ENCODE data around the gene HS6ST1. TPM values are rescaled to one million over a fixed set of nuclear protein-coding genes. Genes with fewer than 3 reads are reported as not detected.
"Not testable (repeated sequence)": the region's sequence is repeated elsewhere in the genome, so short reads cannot be mapped to it uniquely, and the experiment has no call there.

HS6ST1 gene
- total RNA-seq, 1 donor from 2014 or later = 141 TPM

- no peak for TF ChIP-seq CTCF (IDR thresholded peaks at IDR 0.05; ENCODE audit: unreplicated experiment)
- H3K36me3 Mint-ChIP-seq = no peaks in the 10 kb centered on the region
- no peaks in the 10 kb centered on the region for H3K27me3 Mint-ChIP-seq (ENCODE audit: low read depth)
- peak overlapping the region; percentile 31 for H3K4me3 Mint-ChIP-seq
- H3K9me3 Mint-ChIP-seq = no peaks in the 10 kb centered on the region
- H3K4me1 Mint-ChIP-seq = peaks cover 44% of the 10 kb centered on the region
- DNase-seq (ENCODE audit: low spot score in 2 of 2, unreplicated experiment in 2 of 2) = no peak
- no peak overlapping the region for H3K27ac Mint-ChIP-seq
Measured at GRCh38 chr2:128320192-128320905, 1.7 kb upstream of the HS6ST1 start.

GRCh38 chr2:128319631-128320191 lies 1.0 kb upstream of the HS6ST1 start:
- Mint-ChIP-seq H3K9me3 (no peaks in the 10 kb centered on the region), H3K36me3 (peaks cover 4% of the 10 kb centered on the region), H3K4me3 (peak overlapping the region; percentile 61), H3K4me1 (peaks cover 49% of the 10 kb centered on the region), H3K27ac (no peak overlapping the region), H3K27me3 (ENCODE audit: low read depth) (no peaks in the 10 kb centered on the region)
- DNase-seq (ENCODE audit: low spot score in 2 of 2, unreplicated experiment in 2 of 2) = peak in 1 of 2 experiments; percentile 40
- TF ChIP-seq CTCF (IDR thresholded peaks at IDR 0.05; ENCODE audit: unreplicated experiment) = no peak

GRCh38 chr2:128318245-128318644 lies 423 bp downstream of the HS6ST1 start:
- not testable (repeated sequence) for H3K36me3 Mint-ChIP-seq; H3K27ac Mint-ChIP-seq; H3K9me3 Mint-ChIP-seq; H3K27me3 Mint-ChIP-seq (ENCODE audit: low read depth)
- Mint-ChIP-seq H3K4me3 (peak overlapping the region; percentile 24), H3K4me1 (peaks cover 57% of the 10 kb centered on the region)
- peak in 1 of 2 experiments; percentile 37 for DNase-seq (ENCODE audit: low spot score in 2 of 2, unreplicated experiment in 2 of 2)

DNA sequence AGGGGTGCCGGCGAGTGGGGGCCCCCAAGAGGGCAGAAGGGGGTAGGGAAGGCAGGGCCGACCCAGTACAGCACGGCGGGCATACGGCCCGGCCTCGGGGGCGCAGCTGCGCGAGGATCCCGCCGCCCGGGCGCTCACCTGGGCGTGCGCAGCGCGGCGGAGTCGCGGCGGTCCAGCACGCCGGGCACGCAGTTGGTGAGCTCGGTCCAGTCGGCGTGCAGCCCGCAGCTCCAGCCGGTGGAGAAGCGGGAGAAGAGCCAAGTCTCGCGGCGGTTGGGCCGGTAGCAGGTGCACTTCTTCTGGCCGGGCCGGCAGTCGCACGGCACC lies 806 bp downstream of the HS6ST1 start:
- H3K4me1 Mint-ChIP-seq = peaks cover 57% of the 10 kb centered on the region
- peak overlapping the region; percentile 81 for H3K27ac Mint-ChIP-seq
- peak overlapping the region; percentile 93 for H3K4me3 Mint-ChIP-seq
- DNase-seq (ENCODE audit: low spot score in 2 of 2, unreplicated experiment in 2 of 2); H3K9me3 Mint-ChIP-seq; H3K27me3 Mint-ChIP-seq (ENCODE audit: low read depth); H3K36me3 Mint-ChIP-seq: not testable (repeated sequence)

GRCh38 chr2:128317181-128317898 lies 1.3 kb downstream of the HS6ST1 start:
- Mint-ChIP-seq H3K36me3 (peaks cover 4% of the 10 kb centered on the region), H3K27ac (peak overlapping the region; percentile 81), H3K4me3 (peak overlapping the region; percentile 93), H3K27me3 (ENCODE audit: low read depth) (no peaks in the 10 kb centered on the region), H3K9me3 (no peaks in the 10 kb centered on the region), H3K4me1 (peaks cover 58% of the 10 kb centered on the region)
- TF ChIP-seq CTCF (IDR thresholded peaks at IDR 0.05; ENCODE audit: unreplicated experiment) = no peak
- DNase-seq (ENCODE audit: low spot score in 2 of 2, unreplicated experiment in 2 of 2) = peak; percentile 20 to 46

DNA sequence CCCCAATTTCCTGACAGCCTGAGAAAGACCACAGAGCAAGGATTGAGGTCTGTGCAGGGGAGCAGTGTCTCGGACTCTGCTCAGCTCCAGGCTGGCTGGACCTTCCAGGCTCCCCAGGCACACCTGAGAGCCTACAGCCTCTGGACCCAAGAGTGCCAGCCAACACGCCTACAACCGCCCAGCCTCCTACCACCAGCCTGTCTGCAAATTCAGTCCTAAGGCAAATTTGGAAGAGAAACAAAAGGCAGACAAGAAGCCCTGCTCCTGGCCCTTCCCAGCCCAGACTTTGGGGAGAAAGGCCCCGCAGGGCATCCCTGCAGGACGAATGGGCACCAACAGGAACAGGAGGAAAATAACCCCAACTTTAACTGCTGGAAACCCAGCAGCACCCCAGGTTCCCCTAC lies 1.9 kb downstream of the HS6ST1 start:
- no peak for TF ChIP-seq CTCF (IDR thresholded peaks at IDR 0.05; ENCODE audit: unreplicated experiment)
- peaks cover 62% of the 10 kb centered on the region for H3K4me1 Mint-ChIP-seq
- DNase-seq (ENCODE audit: low spot score in 2 of 2, unreplicated experiment in 2 of 2) = peak in 1 of 2 experiments; percentile 37
- H3K27ac Mint-ChIP-seq = peak overlapping the region; percentile 88
- no peaks in the 10 kb centered on the region for H3K9me3 Mint-ChIP-seq
- H3K36me3 Mint-ChIP-seq = peaks cover 4% of the 10 kb centered on the region
- no peaks in the 10 kb centered on the region for H3K27me3 Mint-ChIP-seq (ENCODE audit: low read depth)
- H3K4me3 Mint-ChIP-seq = peak overlapping the region; percentile 93

All from mesothelial cell of epicardium (in vitro differentiated cells).